Caco-2 (cell line): ENCODE data around the gene LEKR1. TPM values are rescaled to one million over a fixed set of nuclear protein-coding genes. Genes with fewer than 3 reads are reported as not detected.
"Not testable (repeated sequence)": the region's sequence is repeated elsewhere in the genome, so short reads cannot be mapped to it uniquely, and the experiment has no call there.

ENCODE experiments used
- BruUV-seq: library from RNA; stranded (reverse); fragments of 400-500 nt; replicated peaks from 2 replicates; lab custom pipeline; 2021; lab: Mats Ljungman, UMichigan
- CTCF ChIA-PET: fragments of 300-600 bp; sonication (Branson Sonifier 250); formaldehyde crosslinking; loops from one replicate; lab custom pipeline; 2022; ENCODE audit warnings: antibody characterized with exemption; lab: Charles Lee
- POLR2A ChIA-PET: fragments of 300-600 bp; sonication (Branson Sonifier 250); formaldehyde crosslinking; loops from one replicate; lab custom pipeline; 2022; ENCODE audit warnings: antibody characterized with exemption; lab: Charles Lee
- DNase-seq, 2 experiments: peaks; one replicate each; pipeline versions ENCODE4 v3.0.0 to v3.0.0-alpha.2; 2020 to 2022
- H3K27me3 ChIP-seq: replicated peaks from 2 replicates; pipeline ENCODE4 v1.6.0; 2011; ENCODE audit warnings: low read length; ENCODE audit not compliant: control insufficient read depth, insufficient read depth
- H3K36me3 ChIP-seq: 2 replicates; pipeline ENCODE4 v1.5.1; 2011; ENCODE audit warnings: low read length; ENCODE audit not compliant: control insufficient read depth, insufficient read depth
- H3K4me1 ChIP-seq: fragments of 250-450 bp; sonication (Bioruptor Pico); 2 replicates; pipeline ENCODE4 v1.5.1; 2020; ENCODE audit warnings: mild to moderate bottlenecking
- H3K4me3 ChIP-seq: 2 replicates; pipeline ENCODE4 v1.5.1; 2011; ENCODE audit warnings: low read depth, mild to moderate bottlenecking, control low read depth, low read length
- H3K9me3 ChIP-seq: fragments of 250-450 bp; sonication (Bioruptor Pico); 2 replicates; pipeline ENCODE4 v1.5.1; 2020; ENCODE audit warnings: mild to moderate bottlenecking, moderate library complexity
- H3K27ac Mint-ChIP-seq: one replicate; pipeline ENCODE4 v1.8.0; 2022; ENCODE audit warnings: mixed read lengths; ENCODE audit not compliant: unreplicated experiment
- H3K27me3 Mint-ChIP-seq: one replicate; pipeline ENCODE4 v1.8.0; 2022; ENCODE audit warnings: mixed read lengths; ENCODE audit not compliant: insufficient read depth, unreplicated experiment
- H3K36me3 Mint-ChIP-seq: one replicate; pipeline ENCODE4 v1.8.0; 2022; ENCODE audit warnings: mild to moderate bottlenecking, mixed read lengths; ENCODE audit not compliant: insufficient read depth, unreplicated experiment
- H3K4me1 Mint-ChIP-seq: one replicate; pipeline ENCODE4 v1.8.0; 2022; ENCODE audit warnings: low read depth, mixed read lengths; ENCODE audit not compliant: unreplicated experiment
- H3K4me3 Mint-ChIP-seq: one replicate; pipeline ENCODE4 v1.8.0; 2022; ENCODE audit warnings: mild to moderate bottlenecking, moderate library complexity, mixed read lengths; ENCODE audit not compliant: unreplicated experiment
- H3K9me3 Mint-ChIP-seq: one replicate; pipeline ENCODE4 v1.8.0; 2022; ENCODE audit warnings: mixed read lengths; ENCODE audit not compliant: unreplicated experiment
- CTCF ChIP-seq, 2 experiments: fragments of 200-600 bp in 1 of 2; IDR thresholded peaks; 1 replicate in 1 of 2; 2 replicates in 1 of 2; pipeline versions ENCODE4 v1.5.1 to v1.8.0; 2011 to 2022; ENCODE audit warnings: antibody characterized with exemption in 1 of 2, control low read depth in 1 of 2, inconsistent platforms in 1 of 2, low read depth in 1 of 2, low read length in 1 of 2, mild to moderate bottlenecking in 1 of 2, moderate library complexity in 1 of 2; ENCODE audit not compliant: insufficient read depth in 1 of 2, severe bottlenecking in 1 of 2, unreplicated experiment in 1 of 2
- intact Hi-C: fragments of 100-400 bp; cut with micrococcal nuclease; formaldehyde crosslinking; loops from one replicate; pipeline ENCODE4 v1.10.0; 2022; ENCODE audit not compliant: unreplicated experiment
- total RNA-seq: library from RNA; stranded (reverse); gene quantifications from 2 replicates; pipeline ENCODE4 v1.2.3, GENCODE V29; 2022

The LEKR1 gene
- total RNA-seq, 1 experiment from 2014 or later = 1.6 TPM

GRCh38 chr3:156964577-156964976 is 138.4 kb downstream of the LEKR1 start:
- ChIA-PET POLR2A (no interaction called here), CTCF (no interaction called here)
- DNase-seq = no peak
- H3K4me1 Mint-ChIP-seq = no peaks in the 10 kb centered on the region
- no peak for TF ChIP-seq CTCF (IDR thresholded peaks at IDR 0.05; ENCODE audit: insufficient read depth in 1 of 2, low read depth in 1 of 2, low read length in 1 of 2, severe bottlenecking in 1 of 2, unreplicated experiment in 1 of 2)
- H3K27me3 Mint-ChIP-seq = no peaks in the 10 kb centered on the region
- Histone ChIP-seq H3K36me3 (no peaks in the 10 kb centered on the region), H3K9me3 (no peaks in the 10 kb centered on the region), H3K4me1 (no peaks in the 10 kb centered on the region), H3K4me3 (no peak overlapping the region), H3K27me3 (no peaks in the 10 kb centered on the region)
- no peak overlapping the region for H3K27ac Mint-ChIP-seq
- H3K4me3 Mint-ChIP-seq = no peak overlapping the region
- H3K9me3 Mint-ChIP-seq = no peaks in the 10 kb centered on the region
- H3K36me3 Mint-ChIP-seq = no peaks in the 10 kb centered on the region
- intact Hi-C loops = no loop called here
- no TSS peak for BruUV-seq

- H3K4me1 Mint-ChIP-seq, H3K9me3 Mint-ChIP-seq, H3K4me3 Mint-ChIP-seq, intact Hi-C loops, H3K27me3 Mint-ChIP-seq, POLR2A ChIA-PET, H3K36me3 ChIP-seq, H3K27ac Mint-ChIP-seq, DNase-seq, H3K36me3 Mint-ChIP-seq, H3K9me3 ChIP-seq, CTCF ChIA-PET, BruUV-seq, H3K4me3 ChIP-seq, H3K4me1 ChIP-seq, H3K27me3 ChIP-seq: not testable (repeated sequence)
Observed at GRCh38 chr3:156966349-156966748, 140.2 kb downstream of the LEKR1 start.

- H3K9me3 Mint-ChIP-seq = no peaks in the 10 kb centered on the region
- no peak overlapping the region for H3K27ac Mint-ChIP-seq
- Histone ChIP-seq H3K9me3 (no peaks in the 10 kb centered on the region), H3K36me3 (no peaks in the 10 kb centered on the region), H3K27me3 (no peaks in the 10 kb centered on the region), H3K4me3 (no peak overlapping the region), H3K4me1 (no peaks in the 10 kb centered on the region)
- ChIA-PET POLR2A (no interaction called here), CTCF (no interaction called here)
- DNase-seq = no peak
- intact Hi-C loops = no loop called here
- peaks cover 3% of the 10 kb centered on the region for H3K4me1 Mint-ChIP-seq
- no peak overlapping the region for H3K4me3 Mint-ChIP-seq
- no TSS peak for BruUV-seq
- H3K36me3 Mint-ChIP-seq = no peaks in the 10 kb centered on the region
- no peak for TF ChIP-seq CTCF (IDR thresholded peaks at IDR 0.05; ENCODE audit: insufficient read depth in 1 of 2, low read depth in 1 of 2, low read length in 1 of 2, severe bottlenecking in 1 of 2, unreplicated experiment in 1 of 2)
- H3K27me3 Mint-ChIP-seq = no peaks in the 10 kb centered on the region
Observed at GRCh38 chr3:156973954-156974353, 147.8 kb downstream of the LEKR1 start.

- H3K4me3 ChIP-seq = no peak overlapping the region
- BruUV-seq = no TSS peak
- no peak overlapping the region for H3K4me3 Mint-ChIP-seq
- CTCF ChIA-PET = no interaction called here
- H3K36me3 ChIP-seq = no peaks in the 10 kb centered on the region
- H3K27me3 ChIP-seq = no peaks in the 10 kb centered on the region
- TF ChIP-seq CTCF (IDR thresholded peaks at IDR 0.05; ENCODE audit: insufficient read depth in 1 of 2, low read depth in 1 of 2, low read length in 1 of 2, severe bottlenecking in 1 of 2, unreplicated experiment in 1 of 2) = no peak
- no peaks in the 10 kb centered on the region for H3K27me3 Mint-ChIP-seq
- H3K4me1 Mint-ChIP-seq = peaks cover 7% of the 10 kb centered on the region
- H3K36me3 Mint-ChIP-seq = no peaks in the 10 kb centered on the region
- H3K9me3 ChIP-seq = no peaks in the 10 kb centered on the region
- no peaks in the 10 kb centered on the region for H3K4me1 ChIP-seq
- POLR2A ChIA-PET = no interaction called here
- H3K9me3 Mint-ChIP-seq = no peaks in the 10 kb centered on the region
- intact Hi-C loops = no loop called here
- no peak overlapping the region for H3K27ac Mint-ChIP-seq
- no peak for DNase-seq
Observed at GRCh38 chr3:156974931-156975330, 148.8 kb downstream of the LEKR1 start.
